IMR-90 (cell line): Measurements from ENCODE around the gene CFAP97.

ENCODE experiments used
- BHLHE40 ChIP-seq: fragments of 150-350 bp; IDR thresholded peaks from 2 replicates; pipeline ENCODE4 v1.6.1; 2016; ENCODE audit warnings: mild to moderate bottlenecking, low read depth, low read length
- CEBPB ChIP-seq: IDR thresholded peaks from 2 replicates; pipeline ENCODE4 v1.6.1; 2012; ENCODE audit warnings: low read depth, low read length, improper control_type of control experiment
- CHD1 ChIP-seq: IDR thresholded peaks from 2 replicates; pipeline ENCODE4 v1.6.1; 2012; ENCODE audit warnings: low read depth, low read length, improper control_type of control experiment
- FOS ChIP-seq: fragments of 150-350 bp; IDR thresholded peaks from 2 replicates; pipeline ENCODE4 v1.6.1; 2016; ENCODE audit warnings: low read depth, low read length
- MAZ ChIP-seq: IDR thresholded peaks from 2 replicates; pipeline ENCODE4 v1.6.1; 2012; ENCODE audit warnings: low read depth, mild to moderate bottlenecking, low read length, improper control_type of control experiment, moderate library complexity, borderline replicate concordance
- MXI1 ChIP-seq: IDR thresholded peaks from 2 replicates; pipeline ENCODE4 v1.6.1; 2012; ENCODE audit warnings: low read depth, mild to moderate bottlenecking, low read length, moderate library complexity, borderline replicate concordance
- POLR2A ChIP-seq: IDR thresholded peaks from 2 replicates; pipeline ENCODE4 v1.6.1; 2012; ENCODE audit warnings: mild to moderate bottlenecking, low read depth, low read length
- RCOR1 ChIP-seq: IDR thresholded peaks from 2 replicates; pipeline ENCODE4 v1.6.1; 2012; ENCODE audit warnings: mild to moderate bottlenecking, low read length, improper control_type of control experiment; ENCODE audit not compliant: insufficient replicate concordance
- RFX5 ChIP-seq: IDR thresholded peaks from 2 replicates; pipeline ENCODE4 v1.8.0; 2012; ENCODE audit warnings: low read depth, mild to moderate bottlenecking, low read length, moderate library complexity
- SMC3 ChIP-seq: fragments of 150-350 bp; IDR thresholded peaks from 2 replicates; pipeline ENCODE4 v1.6.1; 2016; ENCODE audit warnings: low read depth, mild to moderate bottlenecking, antibody characterized with exemption, low read length, moderate library complexity
- USF2 ChIP-seq: fragments of 150-350 bp; IDR thresholded peaks from 2 replicates; pipeline ENCODE4 v1.6.1; 2017; ENCODE audit warnings: mild to moderate bottlenecking, antibody characterized with exemption, low read length, low read depth
- TF ChIP-seq, protein P1 (sequence below): conservative IDR thresholded peaks from 2 replicates; pipeline ENCODE4 v1.5.1; 2012; ENCODE audit warnings: mild to moderate bottlenecking, low read depth, low read length, improper control_type of control experiment
- TF ChIP-seq, protein P2 (sequence below): fragments of 150-350 bp; IDR thresholded peaks from 2 replicates; pipeline ENCODE4 v1.6.1; 2016; ENCODE audit warnings: low read depth, mild to moderate bottlenecking, low read length, moderate library complexity, borderline replicate concordance

GRCh38 chr4:185222598-185222997 is 18.8 kb upstream of the CFAP97 start:
- no peak for TF ChIP-seq CEBPB
- TF ChIP-seq BHLHE40 = no peak
- TF ChIP-seq, protein P1, sequence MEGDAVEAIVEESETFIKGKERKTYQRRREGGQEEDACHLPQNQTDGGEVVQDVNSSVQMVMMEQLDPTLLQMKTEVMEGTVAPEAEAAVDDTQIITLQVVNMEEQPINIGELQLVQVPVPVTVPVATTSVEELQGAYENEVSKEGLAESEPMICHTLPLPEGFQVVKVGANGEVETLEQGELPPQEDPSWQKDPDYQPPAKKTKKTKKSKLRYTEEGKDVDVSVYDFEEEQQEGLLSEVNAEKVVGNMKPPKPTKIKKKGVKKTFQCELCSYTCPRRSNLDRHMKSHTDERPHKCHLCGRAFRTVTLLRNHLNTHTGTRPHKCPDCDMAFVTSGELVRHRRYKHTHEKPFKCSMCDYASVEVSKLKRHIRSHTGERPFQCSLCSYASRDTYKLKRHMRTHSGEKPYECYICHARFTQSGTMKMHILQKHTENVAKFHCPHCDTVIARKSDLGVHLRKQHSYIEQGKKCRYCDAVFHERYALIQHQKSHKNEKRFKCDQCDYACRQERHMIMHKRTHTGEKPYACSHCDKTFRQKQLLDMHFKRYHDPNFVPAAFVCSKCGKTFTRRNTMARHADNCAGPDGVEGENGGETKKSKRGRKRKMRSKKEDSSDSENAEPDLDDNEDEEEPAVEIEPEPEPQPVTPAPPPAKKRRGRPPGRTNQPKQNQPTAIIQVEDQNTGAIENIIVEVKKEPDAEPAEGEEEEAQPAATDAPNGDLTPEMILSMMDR = no peak
- TF ChIP-seq USF2 = no peak
- TF ChIP-seq FOS = no peak
- TF ChIP-seq POLR2A = no peak
- TF ChIP-seq SMC3 = no peak
- no peak for TF ChIP-seq MAZ
- no peak for TF ChIP-seq RFX5
- no peak for TF ChIP-seq RCOR1
- TF ChIP-seq, protein P2, sequence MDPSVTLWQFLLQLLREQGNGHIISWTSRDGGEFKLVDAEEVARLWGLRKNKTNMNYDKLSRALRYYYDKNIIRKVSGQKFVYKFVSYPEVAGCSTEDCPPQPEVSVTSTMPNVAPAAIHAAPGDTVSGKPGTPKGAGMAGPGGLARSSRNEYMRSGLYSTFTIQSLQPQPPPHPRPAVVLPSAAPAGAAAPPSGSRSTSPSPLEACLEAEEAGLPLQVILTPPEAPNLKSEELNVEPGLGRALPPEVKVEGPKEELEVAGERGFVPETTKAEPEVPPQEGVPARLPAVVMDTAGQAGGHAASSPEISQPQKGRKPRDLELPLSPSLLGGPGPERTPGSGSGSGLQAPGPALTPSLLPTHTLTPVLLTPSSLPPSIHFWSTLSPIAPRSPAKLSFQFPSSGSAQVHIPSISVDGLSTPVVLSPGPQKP = no peak
- no peak for TF ChIP-seq MXI1
- TF ChIP-seq CHD1 = no peak
